ENCODE measurements around the gene ZNF648.

DNA sequence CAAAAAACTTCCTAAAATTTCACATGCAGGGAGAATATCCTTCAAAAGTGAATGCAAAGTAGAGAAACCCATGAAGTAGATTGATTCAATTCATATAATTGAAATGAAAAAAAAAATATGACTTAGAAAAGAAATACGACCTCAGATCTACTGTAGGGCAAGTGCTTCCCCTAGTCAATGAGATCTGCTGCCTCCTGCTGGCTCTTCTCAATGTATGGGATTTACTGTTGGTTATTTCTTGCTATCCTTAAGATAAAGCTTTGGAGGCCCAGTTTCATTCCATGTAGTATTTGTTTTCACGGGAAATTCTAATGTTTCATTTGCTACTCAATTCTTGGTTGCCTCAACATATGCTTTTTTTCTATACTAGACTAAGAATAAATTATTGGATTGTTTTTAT, 46.2 kb downstream of the ZNF648 start:
- TF ChIP-seq, protein P1, sequence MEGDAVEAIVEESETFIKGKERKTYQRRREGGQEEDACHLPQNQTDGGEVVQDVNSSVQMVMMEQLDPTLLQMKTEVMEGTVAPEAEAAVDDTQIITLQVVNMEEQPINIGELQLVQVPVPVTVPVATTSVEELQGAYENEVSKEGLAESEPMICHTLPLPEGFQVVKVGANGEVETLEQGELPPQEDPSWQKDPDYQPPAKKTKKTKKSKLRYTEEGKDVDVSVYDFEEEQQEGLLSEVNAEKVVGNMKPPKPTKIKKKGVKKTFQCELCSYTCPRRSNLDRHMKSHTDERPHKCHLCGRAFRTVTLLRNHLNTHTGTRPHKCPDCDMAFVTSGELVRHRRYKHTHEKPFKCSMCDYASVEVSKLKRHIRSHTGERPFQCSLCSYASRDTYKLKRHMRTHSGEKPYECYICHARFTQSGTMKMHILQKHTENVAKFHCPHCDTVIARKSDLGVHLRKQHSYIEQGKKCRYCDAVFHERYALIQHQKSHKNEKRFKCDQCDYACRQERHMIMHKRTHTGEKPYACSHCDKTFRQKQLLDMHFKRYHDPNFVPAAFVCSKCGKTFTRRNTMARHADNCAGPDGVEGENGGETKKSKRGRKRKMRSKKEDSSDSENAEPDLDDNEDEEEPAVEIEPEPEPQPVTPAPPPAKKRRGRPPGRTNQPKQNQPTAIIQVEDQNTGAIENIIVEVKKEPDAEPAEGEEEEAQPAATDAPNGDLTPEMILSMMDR (IDR thresholded peaks at IDR 0.05): no peak
- TF ChIP-seq POLR2A (IDR thresholded peaks at IDR 0.05): no peak

Measured in Peyer's patch (tissue), 4 donors.